HG03520 (cell line): ENCODE measurements around the gene SMARCA4.

Experiments used
- ATAC-seq: cut with Tn5 transposase; IDR thresholded peaks from one replicate; pipeline ENCODE4 v1.9.1; 2021; ENCODE audit warnings: mild to moderate bottlenecking, moderate library complexity; ENCODE audit not compliant: unreplicated experiment

The SMARCA4 gene

DNA sequence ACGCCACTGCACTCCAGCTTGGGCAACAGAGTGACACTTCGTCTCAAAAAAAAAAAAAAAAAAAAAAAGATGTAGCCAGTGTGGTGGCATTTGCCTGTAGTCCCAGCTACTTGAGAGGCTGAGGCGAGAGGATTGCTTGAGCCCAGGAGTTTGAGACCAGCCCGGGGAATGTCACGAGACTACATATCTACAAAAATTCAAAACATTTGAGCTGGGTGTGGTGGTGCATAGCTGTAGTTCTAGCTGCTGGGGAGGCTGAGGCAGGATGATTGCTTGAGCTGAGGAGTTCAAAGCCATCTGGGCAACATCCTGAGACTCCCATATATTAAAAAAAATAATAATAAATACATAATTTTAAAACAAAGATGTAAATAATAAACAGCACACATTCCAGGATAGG is 46.6 kb downstream of the SMARCA4 start:
- no peak for ATAC-seq

GRCh38 chr19:11007962-11008532 is 47.2 kb downstream of the SMARCA4 start:
- no peak for ATAC-seq

GRCh38 chr19:11010041-11010440 is 49.2 kb downstream of the SMARCA4 start:
- no peak for ATAC-seq

DNA sequence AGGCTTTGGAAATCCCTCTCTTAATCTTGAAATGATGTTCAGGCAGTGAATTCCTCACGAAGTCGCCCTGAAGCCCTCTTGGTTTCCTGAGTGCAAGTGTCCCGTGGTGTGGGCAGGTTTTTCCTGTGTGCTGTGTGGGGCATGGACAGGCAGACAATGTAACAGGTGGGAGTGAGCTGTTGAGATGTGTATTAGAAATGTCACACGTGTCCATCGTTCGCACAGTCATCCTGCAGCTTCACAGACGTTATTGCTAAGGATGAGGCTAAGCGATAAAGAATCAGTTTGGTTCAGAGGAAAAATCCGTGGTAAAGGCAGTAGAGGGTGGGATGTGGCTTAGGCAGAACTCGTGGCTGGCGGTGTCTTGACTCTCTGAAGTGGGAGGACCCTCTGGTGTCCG is 51.7 kb downstream of the SMARCA4 start:
- no peak for ATAC-seq

GRCh38 chr19:11013771-11014170 is 52.9 kb downstream of the SMARCA4 start:
- no peak for ATAC-seq

DNA sequence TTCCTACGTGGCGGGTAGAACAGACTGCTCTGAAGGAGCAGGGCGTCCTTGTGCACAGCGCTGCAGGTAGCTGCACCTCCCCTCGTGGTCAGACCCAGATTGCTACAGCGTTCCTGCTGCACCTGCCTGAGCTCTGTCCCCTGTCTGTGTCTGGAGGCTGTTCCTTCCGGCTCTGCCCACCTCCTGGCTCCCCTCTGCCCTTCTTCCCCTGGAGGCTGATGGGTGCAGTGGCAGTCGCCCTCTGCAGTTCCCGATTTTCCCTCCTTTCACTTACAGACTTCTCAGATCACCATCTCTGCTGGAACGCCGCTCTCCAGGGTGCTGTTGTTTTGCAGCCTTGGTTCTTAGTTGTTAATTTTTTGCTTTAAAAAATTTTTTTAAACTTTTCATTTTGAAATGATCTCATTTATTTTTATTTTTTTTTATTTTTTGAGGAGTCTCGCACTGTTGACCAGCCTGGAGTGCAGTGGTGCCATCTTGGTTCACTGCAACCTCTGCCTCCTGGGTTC is 53.6 kb downstream of the SMARCA4 start:
- no peak for ATAC-seq

GRCh38 chr19:11016631-11017030 is 55.8 kb downstream of the SMARCA4 start:
- no peak for ATAC-seq

DNA sequence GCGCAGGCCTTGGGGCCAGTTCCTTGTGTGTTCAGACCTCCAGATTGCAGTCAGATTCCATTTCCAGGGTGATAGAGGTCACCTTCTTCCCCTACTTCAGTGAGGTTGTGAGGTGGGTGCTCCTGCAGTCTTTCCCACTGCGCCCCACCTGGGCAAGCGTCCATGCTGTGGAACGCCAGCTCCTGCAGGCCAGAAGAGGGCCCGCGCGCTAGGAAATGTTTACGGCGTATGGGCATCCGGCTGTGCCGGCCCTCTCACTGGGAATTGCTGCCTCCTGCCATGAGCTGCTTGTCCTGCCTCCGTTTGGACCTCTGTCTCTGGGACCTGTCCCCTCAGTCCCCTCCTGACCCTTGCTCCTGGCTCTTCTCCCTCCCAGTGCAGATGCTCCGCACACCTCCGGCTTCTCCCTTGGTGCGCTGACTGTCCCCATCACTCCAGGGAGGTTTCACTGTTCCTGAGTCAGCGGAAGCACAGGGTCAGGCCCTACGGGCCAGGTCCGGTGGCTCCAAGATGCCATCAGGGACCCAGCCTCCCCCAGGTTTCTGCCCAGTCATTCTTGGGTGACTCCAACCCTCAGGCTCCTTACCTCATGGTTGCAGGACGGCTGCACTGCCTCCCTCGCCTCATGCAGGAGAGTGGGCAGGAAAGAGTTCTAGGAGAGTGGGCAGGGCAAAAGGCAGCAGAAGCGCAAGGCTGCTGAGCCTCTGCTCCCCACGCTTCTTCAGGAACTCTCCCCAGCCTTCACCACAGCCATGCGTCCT is 56.6 kb downstream of the SMARCA4 start:
- ATAC-seq, result no peak

DNA sequence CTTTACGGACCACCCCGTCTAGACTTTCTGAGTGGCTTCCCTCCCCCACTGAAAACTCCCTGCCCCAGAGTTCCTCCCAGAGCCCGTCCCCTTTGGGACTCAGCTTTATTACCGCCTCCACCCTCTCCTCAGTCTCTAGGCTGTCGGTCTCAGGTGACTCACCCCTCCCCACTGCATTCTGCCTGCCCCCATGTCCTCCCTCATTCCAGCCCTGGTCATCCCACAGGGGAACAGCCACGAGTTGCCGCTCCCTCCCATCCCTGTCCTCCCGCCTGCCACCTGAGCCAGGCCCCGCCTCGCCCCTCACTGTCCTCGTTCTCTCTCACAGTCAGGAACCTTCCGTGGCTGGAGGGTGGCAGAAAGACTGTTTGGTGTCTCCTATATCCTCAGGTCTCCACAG is 57.3 kb downstream of the SMARCA4 start:
- no peak for ATAC-seq

- no peak for ATAC-seq
These were observed 57.9 kb downstream of the SMARCA4 start for GRCh38 chr19:11018763-11019162.

- ATAC-seq, result no peak
These were observed 58.4 kb downstream of the SMARCA4 start for GRCh38 chr19:11019262-11019661.

- ATAC-seq, result no peak
These were observed 59.0 kb downstream of the SMARCA4 start for GRCh38 chr19:11019824-11020223.

GRCh38 chr19:11020423-11020822 is 59.6 kb downstream of the SMARCA4 start:
- no peak for ATAC-seq

- no peak for ATAC-seq
These were observed 60.3 kb downstream of the SMARCA4 start for GRCh38 chr19:11020982-11021759.

DNA sequence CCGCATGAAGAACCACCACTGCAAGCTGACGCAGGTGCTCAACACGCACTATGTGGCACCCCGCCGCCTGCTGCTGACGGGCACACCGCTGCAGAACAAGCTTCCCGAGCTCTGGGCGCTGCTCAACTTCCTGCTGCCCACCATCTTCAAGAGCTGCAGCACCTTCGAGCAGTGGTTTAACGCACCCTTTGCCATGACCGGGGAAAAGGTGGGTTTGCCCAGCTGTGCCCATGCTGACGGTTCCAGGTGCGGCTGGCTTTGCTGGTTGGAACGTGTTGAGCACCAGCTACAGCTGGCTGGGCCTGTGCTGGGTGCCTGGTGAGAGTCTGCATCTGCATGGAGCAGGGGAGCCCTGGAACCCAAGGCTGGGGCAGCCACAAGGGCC is 60.9 kb downstream of the SMARCA4 start:
- no peak for ATAC-seq

GRCh38 chr19:11023016-11023415 is 62.2 kb downstream of the SMARCA4 start:
- ATAC-seq, result no peak

GRCh38 chr19:11023710-11024109 is 62.9 kb downstream of the SMARCA4 start:
- no peak for ATAC-seq

DNA sequence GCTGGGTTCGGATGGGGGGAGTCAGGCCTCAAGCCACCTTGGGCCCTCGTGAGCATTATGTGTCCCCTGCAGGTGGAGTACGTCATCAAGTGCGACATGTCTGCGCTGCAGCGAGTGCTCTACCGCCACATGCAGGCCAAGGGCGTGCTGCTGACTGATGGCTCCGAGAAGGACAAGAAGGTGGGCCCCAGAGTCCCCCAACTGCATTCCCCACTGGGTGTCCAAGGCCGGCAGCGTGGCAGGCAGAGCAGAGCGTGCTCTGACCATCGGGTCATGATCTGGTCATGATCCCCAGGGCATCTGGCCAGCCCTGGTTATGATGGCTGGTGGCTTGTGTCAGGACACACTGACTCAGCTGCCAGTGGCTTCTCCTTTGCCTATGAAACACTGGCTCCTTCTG is 63.4 kb downstream of the SMARCA4 start:
- no peak for ATAC-seq

DNA sequence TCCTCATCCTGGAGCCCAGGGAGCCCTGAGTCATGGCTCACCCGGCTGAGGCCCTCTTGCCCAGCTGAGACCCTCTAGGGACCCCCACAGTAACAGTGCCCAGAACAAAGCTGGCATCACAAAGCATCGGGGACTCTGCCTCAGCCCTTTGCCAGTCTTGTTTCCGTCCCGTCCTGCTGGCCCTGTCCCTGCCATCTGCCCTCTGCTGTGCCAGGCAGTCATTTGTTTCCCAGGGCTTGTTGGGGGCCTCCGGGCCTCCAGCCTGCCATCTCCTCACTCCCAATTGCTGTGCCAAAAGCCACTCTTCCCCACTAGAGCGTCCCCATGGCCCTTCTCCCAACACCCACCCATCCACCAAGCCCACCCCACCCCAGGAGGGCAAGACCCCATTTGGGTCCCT is 64.2 kb downstream of the SMARCA4 start:
- ATAC-seq, result no peak

DNA sequence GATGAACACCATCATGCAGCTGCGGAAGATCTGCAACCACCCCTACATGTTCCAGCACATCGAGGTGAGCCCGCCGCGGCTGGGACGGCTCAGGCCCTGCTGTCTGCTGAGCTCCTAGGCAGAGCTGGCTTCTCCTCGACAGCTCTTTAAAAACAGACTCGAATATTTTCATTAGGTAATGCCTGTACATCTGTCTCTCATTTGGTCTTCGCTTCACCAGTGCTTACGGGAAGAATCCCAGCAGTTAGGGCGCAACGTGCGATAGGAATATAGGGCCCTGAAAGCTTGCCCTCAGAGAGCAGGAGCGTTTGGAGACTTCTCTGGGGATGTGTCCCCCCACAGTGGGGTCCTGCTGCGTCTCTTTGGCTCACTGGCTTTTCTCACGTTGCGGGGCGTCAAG is 64.6 kb downstream of the SMARCA4 start:
- ATAC-seq, result no peak

DNA sequence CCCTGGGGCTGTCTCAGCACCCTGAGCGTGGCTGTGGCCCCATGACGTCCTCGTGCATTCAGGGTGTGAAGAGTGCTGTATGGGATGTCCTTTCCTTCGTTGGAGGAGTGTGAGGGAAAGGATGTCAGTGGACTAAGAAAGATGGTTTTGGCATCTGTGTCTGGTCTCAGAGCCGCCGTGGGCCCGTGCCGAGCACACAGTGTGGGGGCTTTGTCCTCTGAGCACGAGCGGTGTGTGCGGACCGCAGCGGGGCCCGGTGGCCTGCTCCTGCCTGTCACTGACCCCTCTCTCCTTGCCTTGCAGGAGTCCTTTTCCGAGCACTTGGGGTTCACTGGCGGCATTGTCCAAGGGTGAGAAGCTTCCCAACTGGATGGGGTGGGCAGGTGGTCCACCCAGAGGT is 65.2 kb downstream of the SMARCA4 start:
- no peak for ATAC-seq

- no peak for ATAC-seq
These were observed 66.6 kb downstream of the SMARCA4 start for GRCh38 chr19:11027381-11027780.
